GM19239 (cell line): ENCODE data around the gene NLRP9.
A peak's percentile ranks its signal among the peaks of the same experiment; 100 is the strongest.

Experiments
- DNase-seq: peaks from one replicate; pipeline ENCODE4 v3.0.0; 2011; ENCODE audit warnings: low spot score; ENCODE audit not compliant: insufficient read length
- FAIRE-seq: peaks from 2 replicates; lab custom pipeline; 2011; peaks lifted over from hg19 to GRCh38; lab: Jason Lieb, UNC

NLRP9 gene

GRCh38 chr19:55675661-55676354, 62.4 kb downstream of the NLRP9 start:
- DNase-seq (no peak), FAIRE-seq (no peak)

- peak; percentile 99 for DNase-seq
- FAIRE-seq: peak; percentile 93
Observed at GRCh38 chr19:55674841-55675660, 63.2 kb downstream of the NLRP9 start, which contains the start of gene EPN1. Gene EPN1, plus strand, starts transcription at chr19:55675226. Its CDS starts 3,402 bp downstream, at chr19:55678628.

GRCh38 chr19:55674459-55674840, 63.8 kb downstream of the NLRP9 start:
- DNase-seq: no peak
- FAIRE-seq: peak; percentile 33

- no peak for FAIRE-seq
- DNase-seq: no peak
Observed at GRCh38 chr19:55673889-55674288, 64.3 kb downstream of the NLRP9 start.

GRCh38 chr19:55673465-55673864, 64.7 kb downstream of the NLRP9 start:
- DNase-seq (no peak), FAIRE-seq (no peak)

- no peak for DNase-seq
- FAIRE-seq: no peak
Observed at GRCh38 chr19:55672418-55672817, 65.8 kb downstream of the NLRP9 start.

GRCh38 chr19:55671054-55671378, 67.2 kb downstream of the NLRP9 start:
- DNase-seq (no peak), FAIRE-seq (no peak)

- FAIRE-seq: peak; percentile 66
- no peak for DNase-seq
Observed at GRCh38 chr19:55670280-55671053, 67.7 kb downstream of the NLRP9 start.

GRCh38 chr19:55669418-55670279, 68.6 kb downstream of the NLRP9 start:
- FAIRE-seq (no peak), DNase-seq (no peak)

GRCh38 chr19:55668603-55669348, 69.4 kb downstream of the NLRP9 start:
- no peak for FAIRE-seq
- no peak for DNase-seq

- no peak for DNase-seq
- no peak for FAIRE-seq
Observed at GRCh38 chr19:55667958-55668357, 70.2 kb downstream of the NLRP9 start.

- DNase-seq (no peak), FAIRE-seq (no peak)
Observed at GRCh38 chr19:55667511-55667910, 70.7 kb downstream of the NLRP9 start.

GRCh38 chr19:55667006-55667381, 71.2 kb downstream of the NLRP9 start:
- FAIRE-seq (no peak), DNase-seq (no peak)

- DNase-seq: no peak
- FAIRE-seq: no peak
Observed at GRCh38 chr19:55666343-55667005, 71.7 kb downstream of the NLRP9 start.

GRCh38 chr19:55663846-55664536, 74.2 kb downstream of the NLRP9 start:
- FAIRE-seq (no peak), DNase-seq (no peak)

GRCh38 chr19:55661826-55662225, 76.4 kb downstream of the NLRP9 start:
- FAIRE-seq (no peak), DNase-seq (no peak)

GRCh38 chr19:55660991-55661390, 77.2 kb downstream of the NLRP9 start:
- no peak for FAIRE-seq
- no peak for DNase-seq

- FAIRE-seq: no peak
- DNase-seq: no peak
Observed at GRCh38 chr19:55660404-55660803, 77.8 kb downstream of the NLRP9 start.
